ENCODE results near the gene AGAP1. TPM values are rescaled to one million over a fixed set of nuclear protein-coding genes. Genes with fewer than 3 reads are reported as not detected.

The AGAP1 gene
- total and polyA plus RNA-seq, 2 donors (not counting 3 experiments of a cell fraction or from before 2014, with no cell fraction given) = 10.2 to 20.9 TPM

- no peaks in the 10 kb centered on the region for H3K9me3 ChIP-seq (replicated peaks; ENCODE audit: control insufficient read depth, insufficient read depth, low read length)
- H3K9ac ChIP-seq (replicated peaks; ENCODE audit: extremely low read depth, insufficient read depth, low read length) = no peak overlapping the region
- H3K9me1 ChIP-seq (replicated peaks; ENCODE audit: control insufficient read depth, extremely low read depth, insufficient read depth, low read length) = no peaks in the 10 kb centered on the region
- H3K27me3 ChIP-seq (ENCODE audit: control insufficient read depth in 2 of 2, insufficient read depth in 2 of 2, low read length in 2 of 2) = no peaks in the 10 kb centered on the region
- no peak overlapping the region for H3K4me2 ChIP-seq (ENCODE audit: insufficient read depth, low read length)
- H4K20me1 ChIP-seq (replicated peaks; ENCODE audit: control insufficient read depth, extremely low read depth, insufficient read depth, low read length) = no peaks in the 10 kb centered on the region
- H3K27ac ChIP-seq (ENCODE audit: insufficient read depth, low read depth, low read length) = no peak overlapping the region
- peaks cover 3% of the 10 kb centered on the region for H3K4me1 ChIP-seq (ENCODE audit: control insufficient read depth, extremely low read depth, insufficient read depth, low read length)
- DNase-seq (ENCODE audit: low read depth, low spot score) (no peak), FAIRE-seq (no peak)
- H3K4me3 ChIP-seq (replicated peaks in 1 of 3; ENCODE audit: insufficient read depth in 1 of 3, low read depth in 1 of 3, low read length in 3 of 3) = no peak overlapping the region
- no peaks in the 10 kb centered on the region for H3K36me3 ChIP-seq (ENCODE audit: control insufficient read depth in 2 of 2, extremely low read depth in 1 of 2, insufficient read depth in 2 of 2, low read length in 2 of 2)
- intact Hi-C loops (cut with micrococcal nuclease) (no loop called here), dilution Hi-C loops (cut with MboI; ENCODE audit: extremely low pct_ligation_motif_present, low sequenced_read_pairs) (no loop called here)
- ChIA-PET POLR2A (no interaction called here), CTCF (no interaction called here)
- BruUV-seq (replicated peaks) = no TSS peak
- H3K79me2 ChIP-seq (ENCODE audit: control insufficient read depth, insufficient read depth, low read length) = no peaks in the 10 kb centered on the region
- TF ChIP-seq CTCF (IDR thresholded peaks at IDR 0.05; ENCODE audit: extremely low read depth in 1 of 2, insufficient read depth in 1 of 2, low read depth in 1 of 2, low read length in 2 of 2) (no peak), MAX (IDR thresholded peaks at IDR 0.05; ENCODE audit: insufficient read depth, insufficient read length) (no peak), EZH2 (IDR thresholded peaks at IDR 0.05; ENCODE audit: borderline replicate concordance, low read depth, low read length, severe bottlenecking) (no peak), GATA2 (IDR thresholded peaks at IDR 0.05; ENCODE audit: insufficient read depth, insufficient read length, low read depth, low read length) (no peak), JUN (IDR thresholded peaks at IDR 0.05; ENCODE audit: borderline replicate concordance, insufficient read depth, insufficient read length, low read depth) (no peak), POLR2AphosphoS5 (IDR thresholded peaks at IDR 0.05; ENCODE audit: insufficient read depth, low read depth, low read length) (no peak), POLR2A (IDR thresholded peaks at IDR 0.05; ENCODE audit: low read depth, low read length) (no peak), FOS (IDR thresholded peaks at IDR 0.05; ENCODE audit: borderline replicate concordance, insufficient read depth, low read length) (no peak), MYC (IDR thresholded peaks at IDR 0.05; ENCODE audit: low read depth, low read length) (no peak)
- H2AFZ ChIP-seq (ENCODE audit: low read depth, low read length) = no peak overlapping the region
Observed at GRCh38 chr2:235570256-235570655, 76.4 kb downstream of the AGAP1 start.

Measured in endothelial cell of umbilical vein (primary cell).